Ishikawa (cell line): Measurements from ENCODE around the gene RNASE1.

Source experiments
- CEBPB ChIP-seq: IDR thresholded peaks from 2 replicates; pipeline ENCODE4 v1.6.1; 2012
- CREB1 ChIP-seq: IDR thresholded peaks from 2 replicates; pipeline ENCODE4 v1.6.1; 2012; ENCODE audit warnings: low read depth
- EGR1 ChIP-seq: IDR thresholded peaks from 2 replicates; pipeline ENCODE4 v1.6.1; 2012
- EP300 ChIP-seq: IDR thresholded peaks from 2 replicates; pipeline ENCODE4 v1.6.1; 2012; ENCODE audit warnings: borderline replicate concordance
- FOXM1 ChIP-seq: IDR thresholded peaks from 2 replicates; pipeline ENCODE4 v1.6.1; 2012; ENCODE audit warnings: low read depth, borderline replicate concordance
- MAX ChIP-seq: IDR thresholded peaks from 2 replicates; pipeline ENCODE4 v1.6.1; 2012
- NFIC ChIP-seq: IDR thresholded peaks from 2 replicates; pipeline ENCODE4 v1.6.1; 2012
- RAD21 ChIP-seq: IDR thresholded peaks from 2 replicates; pipeline ENCODE4 v1.6.1; 2012; ENCODE audit warnings: low read depth
- TAF1 ChIP-seq: IDR thresholded peaks from 2 replicates; pipeline ENCODE4 v1.6.1; 2012; ENCODE audit warnings: low read depth, mild to moderate bottlenecking
- TCF12 ChIP-seq: IDR thresholded peaks from 2 replicates; pipeline ENCODE4 v1.6.1; 2012; ENCODE audit warnings: low read depth
- TEAD4 ChIP-seq: IDR thresholded peaks from 2 replicates; pipeline ENCODE4 v1.6.1; 2012
- USF1 ChIP-seq: IDR thresholded peaks from 2 replicates; pipeline ENCODE4 v1.6.1; 2012
- YY1 ChIP-seq: IDR thresholded peaks from 2 replicates; pipeline ENCODE4 v1.6.1; 2012; ENCODE audit warnings: low read depth
- ZBTB7A ChIP-seq: IDR thresholded peaks from 2 replicates; pipeline ENCODE4 v1.6.1; 2012; ENCODE audit warnings: low read depth
- TF ChIP-seq, protein P1 (sequence below): IDR thresholded peaks from 2 replicates; pipeline ENCODE4 v1.6.1; 2012; ENCODE audit warnings: low read depth, mild to moderate bottlenecking

Gene RNASE1

DNA sequence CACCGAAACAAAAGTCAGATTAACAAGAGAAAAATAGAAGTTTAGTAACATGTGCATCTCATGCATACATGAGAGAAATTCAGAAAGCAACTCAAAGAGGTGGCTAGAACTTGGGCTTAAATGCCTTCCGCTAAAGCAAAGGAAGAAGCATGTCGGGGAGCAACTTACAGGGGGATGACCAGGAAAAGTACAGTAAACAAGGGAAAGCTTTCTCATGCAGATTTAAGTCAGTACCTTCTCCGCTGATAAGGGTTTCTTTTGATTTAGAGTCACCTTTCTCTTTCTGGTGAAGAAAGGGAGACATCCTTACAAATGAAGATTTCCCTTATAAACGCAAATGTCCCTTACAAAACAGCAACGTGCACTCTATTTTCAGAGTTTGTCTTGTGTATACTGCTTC is 27.6 kb downstream of the RNASE1 start:
- TF ChIP-seq TCF12 (no peak), EGR1 (no peak)

DNA sequence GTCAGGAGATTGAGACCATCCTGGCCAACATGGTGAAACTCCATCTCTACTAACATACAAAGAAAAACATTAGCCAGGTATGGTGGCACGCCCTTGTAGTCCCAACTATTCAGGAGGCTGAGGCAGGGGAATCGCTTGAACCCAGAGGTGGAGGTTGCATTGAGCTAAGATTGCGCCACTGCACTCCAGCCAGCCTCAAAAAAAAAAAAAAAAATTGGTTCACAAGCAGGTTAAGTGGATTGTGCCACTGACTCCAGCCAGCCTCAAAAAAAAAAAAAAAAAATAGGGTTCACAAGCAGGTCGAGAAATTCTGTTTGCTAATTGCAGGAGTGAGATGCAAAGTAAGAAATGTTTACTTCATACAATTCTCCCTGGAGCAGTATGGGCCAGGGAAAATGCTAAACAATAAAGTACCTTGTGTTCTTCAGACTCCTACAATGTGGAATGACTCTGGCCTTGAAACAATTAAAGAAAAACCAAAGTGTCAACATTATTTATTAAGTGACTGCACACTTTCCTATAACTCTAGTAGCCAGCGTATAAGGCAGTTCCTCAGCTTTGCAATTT is 28.3 kb downstream of the RNASE1 start:
- TF ChIP-seq USF1 (no peak), RAD21 (no peak), TEAD4 (no peak), TCF12 (no peak), EP300 (no peak), YY1 (no peak)
- TF ChIP-seq, protein P1, sequence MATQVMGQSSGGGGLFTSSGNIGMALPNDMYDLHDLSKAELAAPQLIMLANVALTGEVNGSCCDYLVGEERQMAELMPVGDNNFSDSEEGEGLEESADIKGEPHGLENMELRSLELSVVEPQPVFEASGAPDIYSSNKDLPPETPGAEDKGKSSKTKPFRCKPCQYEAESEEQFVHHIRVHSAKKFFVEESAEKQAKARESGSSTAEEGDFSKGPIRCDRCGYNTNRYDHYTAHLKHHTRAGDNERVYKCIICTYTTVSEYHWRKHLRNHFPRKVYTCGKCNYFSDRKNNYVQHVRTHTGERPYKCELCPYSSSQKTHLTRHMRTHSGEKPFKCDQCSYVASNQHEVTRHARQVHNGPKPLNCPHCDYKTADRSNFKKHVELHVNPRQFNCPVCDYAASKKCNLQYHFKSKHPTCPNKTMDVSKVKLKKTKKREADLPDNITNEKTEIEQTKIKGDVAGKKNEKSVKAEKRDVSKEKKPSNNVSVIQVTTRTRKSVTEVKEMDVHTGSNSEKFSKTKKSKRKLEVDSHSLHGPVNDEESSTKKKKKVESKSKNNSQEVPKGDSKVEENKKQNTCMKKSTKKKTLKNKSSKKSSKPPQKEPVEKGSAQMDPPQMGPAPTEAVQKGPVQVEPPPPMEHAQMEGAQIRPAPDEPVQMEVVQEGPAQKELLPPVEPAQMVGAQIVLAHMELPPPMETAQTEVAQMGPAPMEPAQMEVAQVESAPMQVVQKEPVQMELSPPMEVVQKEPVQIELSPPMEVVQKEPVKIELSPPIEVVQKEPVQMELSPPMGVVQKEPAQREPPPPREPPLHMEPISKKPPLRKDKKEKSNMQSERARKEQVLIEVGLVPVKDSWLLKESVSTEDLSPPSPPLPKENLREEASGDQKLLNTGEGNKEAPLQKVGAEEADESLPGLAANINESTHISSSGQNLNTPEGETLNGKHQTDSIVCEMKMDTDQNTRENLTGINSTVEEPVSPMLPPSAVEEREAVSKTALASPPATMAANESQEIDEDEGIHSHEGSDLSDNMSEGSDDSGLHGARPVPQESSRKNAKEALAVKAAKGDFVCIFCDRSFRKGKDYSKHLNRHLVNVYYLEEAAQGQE, result no peak

DNA sequence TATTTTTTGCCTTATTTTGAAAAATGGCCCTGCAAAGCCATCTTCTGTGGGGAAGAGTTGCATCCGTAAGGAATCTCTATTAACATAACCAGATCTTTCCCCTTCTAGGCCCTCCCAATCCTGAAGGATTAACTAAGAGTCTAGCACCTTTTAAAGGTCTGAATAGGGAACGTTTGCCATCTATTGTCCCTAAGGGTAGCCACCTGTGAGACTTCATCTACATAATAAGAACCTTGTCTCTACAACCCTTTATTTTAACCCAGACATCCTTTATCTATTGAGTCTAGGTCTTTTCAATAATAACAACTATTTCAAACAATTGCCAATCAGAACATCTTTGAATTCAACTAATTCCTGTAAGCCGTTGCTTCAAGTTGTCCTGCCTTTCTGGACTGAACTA is 30.0 kb downstream of the RNASE1 start:
- TF ChIP-seq YY1 (no peak), TCF12 (no peak), CREB1 (no peak), ZBTB7A (no peak), CEBPB (no peak), FOXM1 (no peak), NFIC (no peak), USF1 (no peak), EGR1 (no peak), TAF1 (no peak), MAX (no peak), EP300 (no peak)

GRCh38 chr14:20769421-20769820 is 33.2 kb downstream of the RNASE1 start:
- TF ChIP-seq MAX, result no peak
- TF ChIP-seq RAD21, result no peak
- TF ChIP-seq EP300, result no peak
- TF ChIP-seq TEAD4, result no peak
- TF ChIP-seq ZBTB7A, result no peak
- no peak for TF ChIP-seq EGR1
- TF ChIP-seq CEBPB, result no peak
- TF ChIP-seq, protein P1, result no peak
- no peak for TF ChIP-seq FOXM1
- no peak for TF ChIP-seq TCF12
- TF ChIP-seq CREB1, result no peak
- no peak for TF ChIP-seq NFIC

DNA sequence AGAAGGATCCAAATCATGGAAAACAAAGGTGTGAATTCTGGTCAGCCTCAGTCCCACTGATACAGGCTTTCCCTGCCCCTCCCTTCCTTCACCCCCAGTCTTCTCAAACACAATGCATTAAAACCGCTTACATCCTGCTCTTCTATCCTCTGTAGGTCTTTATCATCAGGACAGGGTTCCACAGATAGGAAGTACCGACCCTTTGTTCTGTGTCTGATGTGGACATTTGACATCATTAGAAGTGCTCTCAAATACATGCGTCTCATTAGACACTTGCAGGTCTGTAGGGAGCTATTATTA is 34.1 kb downstream of the RNASE1 start:
- TF ChIP-seq NFIC (no peak), TAF1 (no peak), TCF12 (no peak), TEAD4 (no peak), YY1 (no peak), RAD21 (no peak), CEBPB (no peak), EGR1 (no peak), EP300 (no peak), MAX (no peak), USF1 (no peak)
- TF ChIP-seq, protein P1, result no peak
